H1 (cell line): Measurements from ENCODE around the gene FGF19. TPM values are rescaled to one million over a fixed set of nuclear protein-coding genes. Genes with fewer than 3 reads are reported as not detected.

Experiments
- BACH1 ChIP-seq: IDR thresholded peaks from 2 replicates; pipeline ENCODE4 v1.6.1; 2012; ENCODE audit warnings: low read length, improper control_type of control experiment
- RNF2 ChIP-seq: fragments of 200-900, 300-1000 bp; sonication (generic); IDR thresholded peaks from 2 replicates; pipeline ENCODE4 v1.7.1; 2016; ENCODE audit warnings: borderline replicate concordance, low read depth, mild to moderate bottlenecking, antibody characterized with exemption, low read length; ENCODE audit not compliant: poor library complexity, severe bottlenecking; ENCODE audit errors: missing control alignments
- polyA plus RNA-seq, 7 experiments: library from polyadenylated mRNA; depleted of rRNA in 3 of 7; stranded (reverse) in 5 of 7; unstranded in 2 of 7; fragments of >200 nt in 5 of 7; fragments of 200-250 nt in 2 of 7; gene quantifications; 1 replicate in 5 of 7; 2 replicates in 1 of 7; 4 replicates in 1 of 7; pipeline versions ENCODE4 v1.2.1 to v1.2.3, GENCODE V29; 2011 to 2013; ENCODE audit warnings: missing spikeins in 2 of 7, mixed read lengths in 2 of 7
- total RNA-seq: library from RNA; stranded (reverse); fragmentation: NEBNext Ultra II Directional; extraction: Animal tissue kit (Norgen Biotek cat#: 25700); gene quantifications from 2 replicates; pipeline ENCODE4 v1.2.1, GENCODE V29; 2021

The FGF19 gene
- total and polyA plus RNA-seq, 2 of the 8 experiments (the other 6 are each of a cell fraction or from before 2014, with no cell fraction given): 9.6 to 14.8 TPM

DNA sequence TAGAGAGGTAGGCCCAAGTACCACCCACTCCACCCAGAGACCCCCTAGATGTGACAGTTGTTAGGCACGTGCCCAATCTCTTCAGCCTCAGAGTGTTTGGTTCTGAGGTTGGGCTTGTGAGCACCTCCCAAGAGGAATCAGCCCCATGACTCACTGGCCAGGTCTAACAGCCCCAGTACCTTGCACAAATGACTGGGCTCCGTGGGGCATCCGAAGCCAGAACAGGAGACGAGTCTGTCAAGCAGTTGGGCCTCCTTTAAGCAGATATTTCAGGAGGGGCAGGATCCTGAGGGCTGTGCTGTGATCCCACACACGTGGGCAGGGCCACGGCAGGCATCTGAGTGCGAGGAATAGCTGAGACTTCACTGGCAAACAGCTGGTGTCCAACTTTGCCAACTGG, 29.1 kb upstream of the FGF19 start (continued):
- TF ChIP-seq RNF2: no peak
- no peak for TF ChIP-seq BACH1
